K562 (cell line): Measurements from ENCODE around the gene COX6A2. TPM values are rescaled to one million over a fixed set of nuclear protein-coding genes. Genes with fewer than 3 reads are reported as not detected.

ENCODE experiments used
- ARNT ChIP-seq, 2 experiments: fragments of 450-650 bp; IDR thresholded peaks; 2 replicates each; pipeline ENCODE4 v1.6.1; 2016; ENCODE audit warnings: mild to moderate bottlenecking in 1 of 2
- CBX1 ChIP-seq: sonication (generic); IDR thresholded peaks from 2 replicates; pipeline ENCODE4 v1.6.1; 2016; ENCODE audit warnings: antibody characterized with exemption, low read depth, mild to moderate bottlenecking
- CEBPG ChIP-seq, 3 experiments: fragments of 200-800 bp in 1 of 3; sonication (Bioruptor generic) in 1 of 3; sonication (generic) in 1 of 3; formaldehyde crosslinking in 1 of 3; IDR thresholded peaks in 2 of 3; conservative IDR thresholded peaks in 1 of 3; 2 replicates each; pipeline versions ENCODE4 v1.6.1 to v1.8.0; 2016 to 2022; ENCODE audit warnings: missing compliant biosample characterization in 2 of 3, missing genetic modification characterization in 2 of 3, mild to moderate bottlenecking in 1 of 3, missing genetic modification reagents in 1 of 3
- EGR1 ChIP-seq: fragments of 450-650 bp; conservative IDR thresholded peaks from 2 replicates; pipeline ENCODE4 v1.6.1; 2017; ENCODE audit warnings: mild to moderate bottlenecking
- FOXM1 ChIP-seq, 2 experiments: fragments of 450-650 bp in 1 of 2; sonication (generic) in 1 of 2; formaldehyde crosslinking in 1 of 2; IDR thresholded peaks; 2 replicates each; pipeline versions ENCODE4 v1.6.1 to v1.9.0; 2017 to 2022; ENCODE audit warnings: low read depth in 2 of 2, mild to moderate bottlenecking in 2 of 2, missing genetic modification reagents in 1 of 2, moderate library complexity in 1 of 2
- FOXP4 ChIP-seq: sonication (generic); formaldehyde crosslinking; IDR thresholded peaks from 2 replicates; pipeline ENCODE4 v1.8.0; 2022; ENCODE audit warnings: mild to moderate bottlenecking, missing genetic modification reagents, borderline replicate concordance
- GMEB1 ChIP-seq: fragments of 250-450 bp; sonication (Bioruptor Pico); IDR thresholded peaks from 2 replicates; pipeline ENCODE4 v1.4.0; 2020; ENCODE audit warnings: mild to moderate bottlenecking
- GTF3C2 ChIP-seq: IDR thresholded peaks from 3 replicates; pipeline ENCODE4 v1.6.1; 2011; ENCODE audit warnings: borderline replicate concordance, mild to moderate bottlenecking, moderate library complexity; ENCODE audit not compliant: insufficient read length; ENCODE audit errors: extremely low read depth
- KDM5B ChIP-seq: fragments of 200-600 bp; sonication (generic); IDR thresholded peaks from 2 replicates; pipeline ENCODE4 v1.6.1; 2012; ENCODE audit warnings: low read depth, mild to moderate bottlenecking, moderate library complexity, low read length, control low read depth, inconsistent platforms; ENCODE audit not compliant: insufficient replicate concordance
- MNT ChIP-seq, 2 experiments: fragments of 450-650 bp; conservative IDR thresholded peaks; 2 replicates each; pipeline ENCODE4 v1.6.1; 2017; ENCODE audit warnings: mild to moderate bottlenecking in 2 of 2, moderate library complexity in 2 of 2
- NFIC ChIP-seq: fragments of 450-650 bp; IDR thresholded peaks from 2 replicates; pipeline ENCODE4 v1.6.1; 2017; ENCODE audit warnings: mild to moderate bottlenecking, inconsistent platforms
- PHF8 ChIP-seq: fragments of 200-600 bp; sonication (generic); IDR thresholded peaks from 2 replicates; pipeline ENCODE4 v1.6.1; 2012; ENCODE audit warnings: mixed run types, mild to moderate bottlenecking, inconsistent platforms, low read length, moderate library complexity, borderline replicate concordance
- RBBP5 ChIP-seq: fragments of 200-600 bp; sonication (generic); IDR thresholded peaks from 2 replicates; pipeline ENCODE4 v1.6.1; 2012; ENCODE audit warnings: borderline replicate concordance, mild to moderate bottlenecking, low read length, control low read depth, inconsistent platforms; ENCODE audit not compliant: insufficient read depth, poor library complexity, severe bottlenecking
- SMARCA5 ChIP-seq: fragments of 450-650 bp; IDR thresholded peaks from 2 replicates; pipeline ENCODE4 v1.6.1; 2016
- SNAPC5 ChIP-seq: fragments of 250-450 bp; sonication (Bioruptor Pico); IDR thresholded peaks from 2 replicates; pipeline ENCODE4 v1.8.0; 2021; ENCODE audit warnings: moderate library complexity, mild to moderate bottlenecking, inconsistent platforms
- ZNF79 ChIP-seq: fragments of 250-450 bp; sonication (Bioruptor Pico); IDR thresholded peaks from 2 replicates; pipeline ENCODE4 v1.4.0; 2020; ENCODE audit warnings: low read depth, mild to moderate bottlenecking, moderate library complexity
- polyA plus RNA-seq, 8 experiments: library from polyadenylated mRNA; depleted of rRNA in 4 of 8; stranded (reverse) in 5 of 8; unstranded in 3 of 8; fragments of >200 nt; fragmentation: Nextera tagmentation in 2 of 8; fragmentation: Illumina TruSeq in 1 of 8; extraction: Ambion mirVana in 2 of 8; extraction: Trizol in 1 of 8; gene quantifications; 2 replicates each; pipeline versions ENCODE4 v1.2.1 to v1.2.3, GENCODE V29; 2011 to 2014; ENCODE audit warnings: inconsistent platforms in 1 of 8, missing spikeins in 1 of 8
- total RNA-seq, 7 experiments: library from RNA; depleted of rRNA in 6 of 7; stranded (reverse); fragments of >200 nt in 6 of 7; fragmentation: Illumina TruSeq in 2 of 7; extraction: Trizol in 2 of 7; gene quantifications; 2 replicates each; pipeline versions ENCODE4 v1.2.1 to v1.2.3, GENCODE V29; 2011 to 2021; ENCODE audit warnings: low replicate concordance in 1 of 7

Gene COX6A2
- total and polyA plus RNA-seq, 9 of the 15 experiments (the other 6 are each of a cell fraction or from before 2014, with no cell fraction given), result not detected

GRCh38 chr16:31459687-31460581 is 31.8 kb upstream of the COX6A2 start (continued):
- TF ChIP-seq FOXP4 (CRISPR knock-in tag), result no peak
- no peak for TF ChIP-seq SNAPC5 (CRISPR knock-in tag)
- TF ChIP-seq KDM5B, result peak; percentile 62
- TF ChIP-seq MNT (conservative IDR thresholded peaks at IDR 0.05), result no peak; a peak in 1 of 4 replicates
- TF ChIP-seq ARNT (IDR thresholded peaks at IDR 0.05), result no peak; a peak in 1 of 4 replicates
- 0 out of 2 replicates have a peak, but pooled peaks have one; percentile 40 for TF ChIP-seq PHF8
- TF ChIP-seq NFIC, result no peak
- peak; percentile 10 for TF ChIP-seq RBBP5
- TF ChIP-seq CBX1, result no peak
- TF ChIP-seq CEBPG (CRISPR knock-in tag; IDR thresholded peaks at IDR 0.05), result no peak
- peak; percentile 23 to 32; a peak in 1 of 4 replicates for TF ChIP-seq CEBPG (tag; conservative IDR thresholded peaks at IDR 0.05 in 1 of 2, IDR thresholded peaks at IDR 0.05 in 1 of 2)
- TF ChIP-seq SMARCA5, result no peak
- no peak for TF ChIP-seq GTF3C2
- TF ChIP-seq ZNF79 (CRISPR knock-in tag), result no peak
- 0 out of 2 replicates have a peak, but pooled peaks have one; percentile 6 for TF ChIP-seq GMEB1 (CRISPR knock-in tag)
- TF ChIP-seq FOXM1 (IDR thresholded peaks at IDR 0.05; ENCODE audit: low read depth), result no peak
- TF ChIP-seq FOXM1 (CRISPR knock-in tag; IDR thresholded peaks at IDR 0.05; ENCODE audit: low read depth), result no peak
- peak; percentile 72 for TF ChIP-seq EGR1
